Measurements from ENCODE around the gene NT5C3B.
"Not testable (repeated sequence)": the region's sequence is repeated elsewhere in the genome, so short reads cannot be mapped to it uniquely, and the experiment has no call there.

NT5C3B gene

GRCh38 chr17:41837761-41838538, 1.9 kb upstream of the NT5C3B start, which contains the start of gene KLHL10:
KLHL10 (plus strand) TSS chr17:41837825; CDS start chr17:41837933, 108 bp downstream.
- DNase-seq, result no peak

- no peak for DNase-seq
Observed at GRCh38 chr17:41836550-41837196, 641 bp upstream of the NT5C3B start.

- DNase-seq, result peak; percentile 43
Observed at GRCh38 chr17:41835214-41835799, 725 bp downstream of the NT5C3B start.

- DNase-seq, result not testable (repeated sequence)
Observed at GRCh38 chr17:41829961-41830360, 6.1 kb downstream of the NT5C3B start.

GRCh38 chr17:41825175-41825845, 10.7 kb downstream of the NT5C3B start:
- DNase-seq, result no peak

- no peak for DNase-seq
Observed at GRCh38 chr17:41824086-41824485, 11.9 kb downstream of the NT5C3B start.

- no peak for DNase-seq
Observed at GRCh38 chr17:41823580-41823979, 12.5 kb downstream of the NT5C3B start.

GRCh38 chr17:41823141-41823524, 12.9 kb downstream of the NT5C3B start:
- DNase-seq, result no peak

- DNase-seq, result no peak
Observed at GRCh38 chr17:41822216-41823140, 13.6 kb downstream of the NT5C3B start.

- DNase-seq, result no peak
Observed at GRCh38 chr17:41821776-41822175, 14.3 kb downstream of the NT5C3B start.

GRCh38 chr17:41818024-41818423, 18.0 kb downstream of the NT5C3B start:
- DNase-seq, result no peak

- DNase-seq, result no peak
Observed at GRCh38 chr17:41816637-41817320, 19.3 kb downstream of the NT5C3B start.

- DNase-seq, result no peak
Observed at GRCh38 chr17:41814195-41814594, 21.8 kb downstream of the NT5C3B start.

- DNase-seq, result no peak
Observed at GRCh38 chr17:41813699-41814124, 22.3 kb downstream of the NT5C3B start.

- peak; percentile 27 for DNase-seq
Observed at GRCh38 chr17:41813152-41813680, 22.8 kb downstream of the NT5C3B start.

GRCh38 chr17:41812381-41813151, 23.5 kb downstream of the NT5C3B start, which contains the start of gene FKBP10:
FKBP10 (plus strand) TSS chr17:41813004; CDS start chr17:41813035, 31 bp downstream.
- DNase-seq, result peak; percentile 92

GRCh38 chr17:41811549-41812380, 24.3 kb downstream of the NT5C3B start, which contains the start of gene P3H4:
P3H4 (minus strand) TSS chr17:41811949; CDS start chr17:41811915, 34 bp downstream.
- DNase-seq, result peak; percentile 89

GRCh38 chr17:41810659-41811548, 25.1 kb downstream of the NT5C3B start:
- no peak for DNase-seq

Data from NCI-H69 (cell line).